NCI-H1105 (cell line): ENCODE results near the gene HCRTR1.

Experiments used
- DNase-seq: peaks from one replicate; lab custom pipeline; 2025; lab: John Stamatoyannopoulos, UW

HCRTR1 gene

DNA sequence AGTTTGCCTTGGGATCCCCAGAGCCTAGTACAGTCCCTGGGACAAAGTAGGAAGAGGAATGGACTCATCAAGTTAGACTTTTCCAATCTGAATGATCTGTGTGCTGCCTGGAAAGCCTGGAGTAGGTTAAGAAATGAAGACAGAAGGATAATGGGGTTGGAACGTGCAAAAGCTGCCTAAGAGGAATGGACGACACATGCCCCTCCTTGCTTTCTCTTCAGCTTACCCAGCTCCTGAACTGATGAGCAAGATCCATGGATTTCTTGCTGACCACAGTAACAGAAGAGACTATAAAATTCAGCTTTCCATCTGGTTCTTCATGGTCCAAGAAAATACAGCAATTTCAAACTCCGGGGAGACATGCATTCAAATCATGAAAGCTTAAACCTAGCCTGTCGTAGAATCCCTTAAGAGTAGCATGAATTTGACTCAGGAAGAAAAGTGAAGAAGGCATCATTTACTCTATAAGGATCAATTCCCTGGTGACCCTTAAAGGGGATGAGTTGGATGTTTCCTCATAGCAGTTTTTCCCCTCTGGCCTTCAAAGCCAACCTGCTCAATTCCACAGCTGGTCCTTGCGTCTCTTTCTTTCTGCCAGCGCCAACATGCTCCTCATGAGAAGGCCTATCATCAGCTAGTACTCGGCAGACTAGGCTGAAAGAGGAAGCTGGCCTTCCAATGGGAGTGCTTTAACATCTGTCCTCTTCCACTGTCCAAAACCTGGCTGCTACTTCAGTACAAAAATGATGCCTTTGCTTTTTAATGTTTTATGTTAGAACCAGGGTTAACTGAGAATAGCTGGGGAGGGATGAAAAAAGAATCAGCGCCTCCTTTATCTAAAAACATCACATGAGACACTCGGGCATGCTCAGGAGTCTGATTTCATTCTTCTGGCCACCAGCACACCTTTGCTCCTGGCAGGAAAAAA lies 32.9 kb downstream of the HCRTR1 start:
- DNase-seq = no peak

DNA sequence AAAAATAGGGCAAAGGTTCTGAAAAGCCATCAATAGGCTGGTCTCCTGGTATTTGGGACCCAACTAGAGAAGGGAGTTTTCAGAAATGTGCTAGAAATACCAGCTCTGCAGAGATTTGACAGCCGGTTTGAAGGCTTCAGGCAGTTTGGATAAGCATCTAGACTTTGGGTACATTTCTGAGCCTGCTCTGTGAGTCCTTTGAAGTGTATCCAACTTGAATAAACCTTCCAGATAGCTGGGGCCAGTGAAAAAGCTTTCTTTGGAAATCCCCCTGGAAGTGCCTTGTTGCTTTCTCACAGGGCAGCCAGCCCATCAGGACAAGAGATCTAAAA lies 33.6 kb downstream of the HCRTR1 start:
- no peak for DNase-seq

DNA sequence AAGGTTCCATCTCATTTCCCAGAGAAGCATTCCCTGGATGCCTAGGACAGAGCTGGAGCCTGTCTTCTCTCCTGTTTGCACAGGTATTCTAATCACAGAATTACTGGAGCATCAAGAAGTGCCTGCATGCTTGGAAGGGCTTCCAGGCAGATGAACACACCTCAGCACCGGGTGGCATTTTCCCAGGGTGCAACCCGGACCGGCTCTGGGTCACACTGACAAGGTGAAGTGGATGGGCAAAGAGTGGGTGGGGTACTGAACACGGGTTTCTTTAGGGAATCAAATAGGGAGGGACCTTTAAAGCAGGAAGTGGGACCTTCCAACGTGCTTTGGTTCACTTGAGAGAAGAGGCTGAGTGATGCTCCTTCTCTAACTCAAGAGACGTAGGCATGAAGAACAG lies 34.3 kb downstream of the HCRTR1 start:
- DNase-seq = no peak

DNA sequence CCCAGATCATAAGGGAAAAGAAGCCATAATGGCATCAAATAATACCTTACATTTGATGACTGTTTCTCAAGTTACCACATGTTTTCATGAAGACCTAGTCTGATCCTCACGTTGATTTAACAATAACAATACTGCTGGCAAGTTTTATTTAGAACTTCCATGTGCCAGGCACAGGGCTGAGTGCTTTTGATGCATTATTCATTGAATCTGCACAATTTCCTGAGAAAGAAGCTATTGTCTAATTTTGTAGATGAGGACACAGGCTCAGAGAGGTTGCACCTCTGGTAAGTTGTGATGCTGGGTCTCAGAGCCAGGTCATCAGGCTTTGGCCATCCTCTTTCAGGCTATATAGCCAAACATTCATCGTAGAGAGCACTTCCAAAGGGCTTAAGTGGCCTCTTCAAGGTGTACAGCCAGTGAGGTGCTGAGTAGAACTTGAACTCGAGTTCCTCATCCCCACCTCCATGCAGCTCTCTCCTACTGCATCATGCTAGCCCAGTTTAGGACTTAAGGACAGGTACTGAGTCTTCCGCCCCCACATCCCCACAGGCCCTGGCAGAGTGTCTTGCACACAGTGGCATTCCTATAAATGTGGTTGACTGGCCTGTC lies 35.5 kb downstream of the HCRTR1 start:
- DNase-seq = no peak

DNA sequence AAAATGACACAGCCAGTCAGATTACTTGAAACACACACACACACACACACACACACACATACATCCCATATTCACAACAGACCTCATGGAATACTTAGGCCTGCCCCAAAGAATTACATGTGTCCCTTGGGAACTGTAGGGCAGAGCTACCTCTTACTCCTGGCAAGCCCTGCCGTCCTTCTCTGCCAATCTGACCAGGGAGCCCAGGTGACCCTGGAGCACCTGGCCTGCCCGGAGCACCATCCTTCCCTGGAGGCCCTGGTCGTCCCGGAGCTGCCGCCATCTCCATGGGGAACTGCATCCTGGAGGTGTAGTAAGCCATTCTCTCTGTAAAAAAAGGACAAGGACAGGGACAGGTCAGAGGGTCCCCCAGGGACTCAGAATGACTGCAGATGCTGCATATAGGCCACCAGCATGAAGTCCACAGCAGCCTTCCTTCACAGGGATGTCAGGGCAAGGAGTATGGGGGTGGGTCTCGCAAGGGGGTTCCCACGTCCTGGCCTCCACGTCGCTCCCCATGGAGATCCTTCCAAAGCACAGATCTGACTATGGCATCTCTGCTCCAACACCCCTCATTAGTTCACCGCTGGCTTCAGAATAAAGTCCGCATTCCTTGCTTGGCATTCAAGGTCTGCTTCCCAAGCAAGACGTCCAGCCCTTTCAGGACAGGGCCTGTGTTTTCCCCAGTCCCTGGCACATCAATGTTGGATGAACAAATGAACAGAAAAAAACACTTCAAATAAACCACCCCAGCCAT lies 36.4 kb downstream of the HCRTR1 start:
- no peak for DNase-seq

DNA sequence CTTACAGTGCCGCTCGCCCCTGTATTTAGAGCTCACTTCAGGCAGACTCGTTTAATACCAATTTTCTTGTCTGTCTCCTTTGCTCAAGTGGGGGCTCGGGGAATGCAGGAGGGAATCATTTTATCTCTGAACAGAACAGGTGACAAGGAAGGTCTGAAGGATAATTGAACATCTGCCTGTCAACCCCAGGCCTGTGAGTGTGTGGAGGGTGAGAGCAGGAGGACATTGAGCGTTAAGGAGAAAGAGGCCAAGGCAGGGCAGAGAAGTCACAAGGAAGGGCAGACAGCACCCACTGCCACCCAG lies 36.9 kb downstream of the HCRTR1 start:
- no peak for DNase-seq

DNA sequence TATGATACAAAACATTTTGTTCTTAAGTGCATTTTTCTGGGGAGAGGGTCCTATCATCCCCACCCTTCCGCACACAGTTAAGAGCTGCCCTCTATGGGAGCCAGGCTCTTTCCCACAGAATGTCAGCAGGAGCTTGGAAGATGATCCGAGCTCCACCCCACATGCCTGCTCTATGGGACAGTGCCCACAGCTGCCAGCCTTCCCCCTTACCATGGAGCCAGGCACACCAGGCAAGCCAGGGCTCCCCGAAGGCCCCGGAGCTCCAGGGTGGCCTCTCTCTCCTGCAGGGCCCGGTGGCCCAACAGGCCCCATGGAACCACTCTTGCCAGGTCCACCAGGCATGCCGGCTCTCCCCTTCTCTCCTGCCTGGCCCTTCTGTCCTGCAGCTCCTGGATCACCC lies 37.6 kb downstream of the HCRTR1 start:
- DNase-seq = no peak

DNA sequence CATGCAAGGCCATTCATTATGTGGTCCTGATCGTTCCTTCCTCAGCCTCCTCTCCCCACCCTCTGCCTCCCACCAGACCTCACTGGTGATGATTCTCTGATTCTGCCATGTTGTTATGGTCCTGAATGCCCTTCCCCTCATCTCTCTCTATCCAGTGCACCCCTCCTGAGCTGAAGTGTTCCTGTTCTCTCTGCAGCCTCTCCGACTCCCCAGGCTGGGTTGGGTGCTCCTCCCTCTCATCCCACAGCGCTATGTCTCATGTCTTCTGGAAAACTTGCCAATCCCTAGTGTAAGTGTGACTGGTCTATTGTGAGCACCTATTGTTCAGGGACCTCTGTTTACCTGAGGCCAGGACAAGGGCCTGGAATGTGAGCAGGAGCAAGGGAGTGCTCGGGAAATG lies 38.3 kb downstream of the HCRTR1 start:
- no peak for DNase-seq

DNA sequence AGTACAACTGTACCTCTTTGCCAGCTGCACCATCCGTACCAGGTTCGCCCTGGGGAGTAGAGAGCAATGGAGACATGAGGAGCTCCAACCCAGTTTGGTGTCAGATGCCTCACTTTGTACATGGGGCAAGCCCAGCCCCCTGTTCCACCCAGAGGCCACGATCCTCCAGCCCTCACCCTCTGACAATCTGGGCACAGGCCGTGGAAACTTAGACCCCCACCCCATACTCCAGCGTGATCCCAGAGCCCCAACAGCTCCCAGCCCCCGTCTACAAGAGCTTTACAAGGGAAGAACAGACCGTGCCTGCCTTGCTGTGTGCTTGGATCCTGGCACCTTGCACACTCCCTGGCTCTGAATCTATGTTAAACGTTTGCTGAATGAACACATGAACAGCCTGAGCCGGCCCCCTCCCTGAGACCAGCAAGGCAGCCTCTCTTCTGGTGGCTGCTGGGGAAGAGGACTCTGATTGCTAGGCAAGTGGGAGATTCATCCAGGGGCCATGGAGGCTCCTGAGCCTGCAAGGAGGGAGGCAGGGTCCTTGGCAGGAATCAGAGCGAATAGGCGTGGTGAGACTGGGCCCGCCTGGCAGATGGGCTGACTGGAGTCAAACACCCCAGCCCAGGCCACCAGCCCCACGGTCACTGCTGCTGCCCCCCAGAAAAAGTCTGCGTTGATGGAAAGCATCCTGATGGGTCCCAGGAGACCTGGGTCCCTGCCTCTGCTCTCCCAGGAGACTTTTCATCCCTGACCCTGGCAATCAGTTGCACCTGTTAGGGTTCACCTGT lies 39.7 kb downstream of the HCRTR1 start:
- DNase-seq = no peak

DNA sequence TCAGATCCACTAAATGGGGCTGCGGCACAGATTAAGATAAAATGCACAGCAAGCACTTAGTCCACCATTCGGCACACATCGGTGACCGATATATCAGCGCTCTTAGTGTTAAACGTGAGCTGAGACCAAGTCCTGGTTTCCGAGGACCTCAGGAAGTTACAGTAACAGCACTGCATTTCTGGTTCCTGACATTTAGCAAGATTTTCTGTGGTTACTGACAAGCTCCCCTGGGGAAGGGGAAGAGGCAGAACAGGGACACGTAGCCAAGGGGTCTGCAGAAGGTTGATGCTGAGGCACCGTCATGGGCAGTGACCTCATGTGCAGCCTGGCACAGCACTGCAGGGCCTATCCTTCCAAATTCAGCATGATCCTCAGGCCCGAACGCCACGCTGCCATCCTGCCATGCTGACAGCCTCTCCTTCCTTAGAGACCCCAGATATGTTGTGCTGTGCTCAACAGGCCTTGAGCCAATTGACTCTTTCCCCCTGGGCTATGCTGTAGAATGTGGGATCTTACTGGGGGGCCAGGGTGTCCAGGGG lies 40.6 kb downstream of the HCRTR1 start:
- DNase-seq = no peak

DNA sequence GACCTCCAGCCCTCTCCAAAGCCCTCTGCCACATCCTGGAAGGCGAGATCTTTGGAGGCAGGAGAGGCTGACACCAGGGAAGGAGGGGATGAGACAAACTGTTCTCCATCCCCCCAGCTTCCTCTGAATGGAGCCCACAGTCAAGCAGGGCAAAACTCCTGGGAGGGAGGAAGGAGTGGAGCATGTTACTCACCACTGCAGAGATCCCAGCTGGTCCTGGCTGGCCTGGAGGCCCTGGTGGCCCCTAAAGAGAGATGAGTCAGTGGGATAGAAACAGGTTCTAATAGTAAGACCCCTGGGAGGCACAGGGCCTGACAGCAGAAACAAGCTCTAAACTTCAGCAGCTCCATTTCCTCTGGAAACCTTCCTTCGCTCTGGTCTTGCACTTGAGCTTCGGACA lies 41.2 kb downstream of the HCRTR1 start:
- no peak for DNase-seq

DNA sequence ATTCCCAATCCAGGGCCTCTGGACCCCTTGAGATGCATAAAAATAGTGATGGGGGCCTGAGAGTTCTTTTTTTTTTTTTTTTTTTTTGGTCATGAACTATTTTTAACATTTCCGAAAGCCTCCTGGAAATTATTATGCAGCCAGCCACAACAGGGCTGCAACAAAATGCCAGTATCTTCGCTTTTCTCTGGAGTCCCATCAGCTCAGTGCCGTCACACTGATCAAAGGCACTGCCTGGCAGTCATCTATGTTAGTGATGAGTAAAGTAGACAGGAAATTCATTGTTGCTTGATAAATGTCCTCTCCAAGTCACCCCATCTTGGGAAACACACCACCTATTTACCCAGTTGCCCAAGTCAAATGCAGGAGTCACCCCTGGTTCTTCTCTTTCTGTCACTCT lies 42.4 kb downstream of the HCRTR1 start:
- DNase-seq = no peak

DNA sequence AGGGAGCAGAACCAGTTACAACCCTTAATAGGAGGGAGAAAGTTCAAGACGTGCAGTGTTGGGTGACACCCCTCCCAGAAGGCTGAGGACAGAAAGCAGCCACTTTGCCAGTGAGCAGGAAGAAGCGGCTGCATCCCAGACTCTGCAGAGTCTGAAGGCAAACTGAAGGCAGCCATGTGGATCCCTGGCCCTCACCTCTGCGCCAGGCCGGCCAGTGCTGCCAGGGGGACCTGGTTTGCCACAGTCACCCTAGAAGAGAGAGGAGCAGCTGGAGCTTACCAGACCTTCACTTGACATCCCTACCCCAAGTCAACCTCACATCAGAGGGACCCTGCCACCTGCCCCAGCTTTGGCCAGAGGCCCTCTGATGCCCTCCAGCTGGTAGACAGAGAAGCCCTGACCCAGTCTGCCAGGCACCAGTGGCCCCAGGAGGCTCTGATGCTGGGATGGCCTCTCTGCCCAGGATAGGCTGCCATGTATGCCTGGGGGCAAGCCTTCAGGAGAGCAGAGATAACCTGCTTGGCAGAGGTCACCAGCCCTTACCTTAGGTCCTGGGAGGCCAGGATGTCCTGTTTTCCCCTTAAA lies 43.5 kb downstream of the HCRTR1 start:
- no peak for DNase-seq

DNA sequence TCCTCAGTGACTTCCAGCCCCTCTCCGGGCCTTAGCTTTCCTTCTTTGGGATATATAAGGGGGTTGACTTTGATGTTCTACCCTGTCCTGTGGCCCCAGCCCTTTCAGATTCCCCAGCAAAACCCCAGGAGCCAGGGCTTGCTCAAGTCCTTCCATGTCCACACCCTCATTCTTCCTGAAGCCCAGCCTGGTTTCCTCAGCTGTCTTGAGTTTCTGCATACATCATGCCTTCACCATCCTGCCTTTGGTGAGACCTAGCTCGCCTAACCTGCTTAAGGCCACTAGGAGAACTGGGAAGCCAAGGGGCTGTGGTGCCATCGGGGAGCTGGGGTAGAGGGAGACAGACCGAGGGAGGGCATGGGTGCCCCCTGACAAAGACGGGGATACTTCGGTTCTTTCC lies 44.4 kb downstream of the HCRTR1 start:
- DNase-seq = no peak

DNA sequence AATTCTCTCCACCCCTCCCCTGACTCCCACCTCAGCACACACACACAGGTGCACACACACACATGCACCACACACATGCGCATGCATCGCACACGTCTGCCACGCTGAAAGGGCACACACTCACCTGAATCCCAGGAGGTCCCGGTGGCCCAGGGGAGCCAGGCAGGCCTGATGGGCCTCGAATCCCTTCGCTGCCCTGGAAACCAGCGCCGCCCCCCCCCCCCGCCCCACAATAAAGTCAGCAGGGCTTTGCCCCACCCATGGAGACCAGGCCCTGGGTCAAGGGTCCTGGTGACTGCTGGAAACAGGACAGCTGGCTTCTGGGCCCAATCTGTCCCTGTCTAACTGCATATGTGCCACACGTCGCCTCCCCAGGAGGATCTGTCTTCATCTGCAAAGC lies 45.0 kb downstream of the HCRTR1 start:
- DNase-seq = no peak

DNA sequence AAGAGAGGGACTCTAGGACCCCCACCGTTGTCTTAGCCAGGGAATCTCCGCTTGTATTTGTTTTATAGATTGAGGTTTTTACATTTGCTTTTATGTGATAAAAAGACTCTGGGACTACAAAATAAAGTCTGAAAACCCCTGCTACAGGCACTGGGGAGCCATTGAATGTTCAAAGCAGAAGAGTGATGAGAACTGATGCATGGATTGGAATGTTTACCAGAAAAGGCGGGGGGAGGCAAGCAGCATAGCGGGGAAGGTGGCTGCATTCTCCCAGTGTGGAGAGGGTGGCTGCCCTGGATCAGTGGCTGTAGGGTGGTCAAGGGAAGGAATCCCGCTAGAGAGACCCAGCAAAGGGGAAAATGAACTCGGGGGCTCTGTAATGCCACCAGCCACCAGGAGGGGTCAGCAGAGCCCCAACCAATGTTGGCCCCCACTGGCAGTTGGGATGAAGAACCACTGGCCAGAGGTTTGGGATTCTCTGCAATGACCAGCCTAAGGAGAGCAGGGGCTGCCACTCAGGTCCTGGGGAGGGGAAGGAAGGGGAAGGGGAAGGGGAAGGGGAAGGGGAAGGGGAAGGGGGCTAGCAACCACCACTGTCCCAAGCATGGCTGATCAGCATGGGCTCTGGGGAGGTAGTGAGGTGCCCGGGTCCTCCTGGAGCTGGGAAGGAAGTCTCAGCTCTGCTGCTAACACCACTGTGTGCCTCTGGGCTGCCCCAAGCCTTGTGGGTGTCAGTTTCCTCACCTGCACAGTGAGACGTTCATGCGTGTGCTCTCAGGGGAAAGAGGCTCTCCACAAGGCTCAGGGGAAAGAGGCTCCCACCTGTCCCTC lies 46.3 kb downstream of the HCRTR1 start:
- peak; percentile 34 for DNase-seq

DNA sequence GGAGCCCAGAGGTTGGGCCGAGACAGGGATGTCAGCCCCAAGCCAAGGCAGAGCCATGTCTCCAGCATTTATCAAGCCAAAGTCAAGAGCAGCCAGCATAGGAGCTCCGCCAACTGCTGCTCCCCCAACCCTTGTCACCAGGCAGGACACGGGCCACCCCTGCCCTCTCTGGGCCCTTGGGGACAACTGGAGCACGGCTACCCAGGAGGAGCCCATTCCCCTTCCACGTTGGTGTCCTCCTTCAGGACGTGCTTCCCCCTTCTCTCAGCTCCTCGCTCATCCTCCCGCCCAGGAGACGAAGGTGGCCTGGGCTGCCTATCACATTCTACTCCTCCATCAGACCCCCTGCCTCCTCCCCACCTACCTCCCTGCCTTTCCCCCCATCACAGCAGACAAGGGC lies 47.0 kb downstream of the HCRTR1 start:
- DNase-seq = no peak

DNA sequence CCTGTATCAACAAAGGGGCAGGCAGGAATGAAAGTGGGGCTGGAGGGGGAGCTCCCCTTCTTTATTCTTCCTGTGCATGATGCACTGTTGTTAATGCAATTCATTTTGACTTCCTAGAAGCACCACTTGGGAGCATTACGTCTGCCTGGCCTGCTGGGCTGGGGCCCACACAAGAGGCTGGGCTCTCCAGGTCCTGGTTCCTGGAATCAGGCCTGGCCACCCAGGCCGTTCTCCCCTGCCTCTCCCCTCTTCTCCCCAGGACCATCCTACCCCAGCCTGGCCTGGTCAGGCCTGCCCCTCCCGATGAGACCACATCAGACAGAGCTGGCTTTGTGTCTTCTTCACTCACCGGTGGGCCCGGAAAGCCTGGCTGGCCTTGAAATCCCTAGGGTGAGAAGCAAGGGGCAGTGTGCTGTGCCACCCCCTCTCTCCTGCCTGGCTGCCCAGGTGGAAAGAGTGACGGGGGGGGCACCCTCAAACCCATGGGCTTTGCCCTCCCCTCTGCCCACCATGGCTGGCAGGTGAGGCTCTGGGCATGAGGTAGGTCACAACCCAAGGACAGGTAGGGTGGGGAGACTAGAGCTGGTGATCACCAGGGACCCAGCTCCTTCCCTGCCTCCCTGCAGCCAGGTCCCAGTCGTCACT lies 47.9 kb downstream of the HCRTR1 start:
- DNase-seq = no peak

DNA sequence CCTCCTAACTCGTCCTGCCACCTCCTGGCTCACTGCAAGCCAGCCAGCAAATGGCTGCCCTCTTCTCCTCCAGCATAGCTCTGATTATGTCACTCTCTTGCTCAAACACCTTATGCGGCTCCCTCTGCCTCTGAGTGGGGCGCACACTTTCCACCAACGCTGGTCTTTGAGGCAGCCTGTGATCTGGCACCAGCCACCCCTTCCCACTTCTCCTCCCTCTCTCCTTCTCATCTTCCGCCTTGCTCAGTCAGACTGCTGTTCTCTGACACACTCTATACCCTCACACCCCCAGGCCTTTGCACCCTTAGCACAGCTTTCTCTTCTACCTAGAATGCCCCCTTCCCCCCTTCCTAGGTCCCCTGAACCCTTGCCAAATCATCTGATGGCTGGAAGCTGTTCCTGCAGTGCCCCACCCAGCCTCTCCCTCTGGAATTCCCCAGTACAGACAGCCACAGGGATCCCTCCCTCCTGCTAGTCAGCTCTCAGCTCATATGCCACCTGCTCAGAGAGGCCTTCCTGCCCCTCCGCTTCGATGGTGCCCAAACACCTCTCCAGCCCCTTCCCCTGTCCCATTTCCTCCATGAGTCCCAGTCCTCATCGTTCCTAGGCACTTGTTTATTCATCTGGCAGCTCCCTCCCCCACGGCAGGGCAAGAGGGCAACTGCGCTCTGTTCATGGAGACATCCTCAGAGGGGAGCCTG lies 48.9 kb downstream of the HCRTR1 start:
- DNase-seq = no peak
